GM19035 (cell line): ENCODE data around the gene MYO18B.

Source experiments
- ATAC-seq: cut with Tn5 transposase; IDR thresholded peaks from one replicate; pipeline ENCODE4 v1.9.1; 2021; ENCODE audit not compliant: unreplicated experiment

The MYO18B gene

GRCh38 chr22:25895678-25896077 is 153.7 kb downstream of the MYO18B start:
- ATAC-seq: no peak

- no peak for ATAC-seq
These were observed 154.1 kb downstream of the MYO18B start for GRCh38 chr22:25896098-25896497.

GRCh38 chr22:25896592-25896991 is 154.6 kb downstream of the MYO18B start:
- ATAC-seq: no peak

GRCh38 chr22:25898707-25899365 is 156.8 kb downstream of the MYO18B start:
- no peak for ATAC-seq

- ATAC-seq: no peak
These were observed 157.6 kb downstream of the MYO18B start for GRCh38 chr22:25899566-25899965.

GRCh38 chr22:25900390-25900789 is 158.4 kb downstream of the MYO18B start:
- ATAC-seq: no peak

- no peak for ATAC-seq
These were observed 158.9 kb downstream of the MYO18B start for GRCh38 chr22:25900880-25901279.

GRCh38 chr22:25902402-25902801 is 160.4 kb downstream of the MYO18B start:
- no peak for ATAC-seq

GRCh38 chr22:25903294-25903693 is 161.3 kb downstream of the MYO18B start:
- no peak for ATAC-seq

- ATAC-seq: no peak
These were observed 166.2 kb downstream of the MYO18B start for GRCh38 chr22:25908212-25908611.

GRCh38 chr22:25908755-25909154 is 166.8 kb downstream of the MYO18B start:
- ATAC-seq: no peak

GRCh38 chr22:25909614-25910387 is 167.8 kb downstream of the MYO18B start:
- no peak for ATAC-seq

- ATAC-seq: no peak
These were observed 169.4 kb downstream of the MYO18B start for GRCh38 chr22:25911243-25911972.

- ATAC-seq: no peak
These were observed 177.5 kb downstream of the MYO18B start for GRCh38 chr22:25919452-25919851.

- no peak for ATAC-seq
These were observed 180.2 kb downstream of the MYO18B start for GRCh38 chr22:25922141-25922540.

GRCh38 chr22:25923914-25924313 is 181.9 kb downstream of the MYO18B start:
- no peak for ATAC-seq

- ATAC-seq: no peak
These were observed 186.1 kb downstream of the MYO18B start for GRCh38 chr22:25928038-25928437.

GRCh38 chr22:25929321-25929878 is 187.4 kb downstream of the MYO18B start:
- ATAC-seq: no peak

GRCh38 chr22:25930083-25930482 is 188.1 kb downstream of the MYO18B start:
- no peak for ATAC-seq

- no peak for ATAC-seq
These were observed 188.9 kb downstream of the MYO18B start for GRCh38 chr22:25930788-25931310.

GRCh38 chr22:25933158-25933788 is 191.3 kb downstream of the MYO18B start:
- ATAC-seq: no peak
